ENCODE data around the gene ARR3.

GRCh38 chrX:70324326-70324725 lies 56.2 kb downstream of the ARR3 start:
- TF ChIP-seq EZH2 (IDR thresholded peaks at IDR 0.05; ENCODE audit: borderline replicate concordance, insufficient read depth, low read length, poor library complexity, severe bottlenecking) (no peak), CTCF (IDR thresholded peaks at IDR 0.05; ENCODE audit: poor library complexity, severe bottlenecking) (no peak), TAF1 (IDR thresholded peaks at IDR 0.05; ENCODE audit: low read depth) (no peak), POLR2AphosphoS5 (IDR thresholded peaks at IDR 0.05) (no peak)
